ENCODE measurements around the gene TAF4.

The TAF4 gene

GRCh38 chr20:61932711-61933480, 132.8 kb downstream of the TAF4 start:
- no peak for TF ChIP-seq CTCF (IDR thresholded peaks at IDR 0.05; ENCODE audit: insufficient read depth, low read depth, low read length, missing control alignments)
- DNase-seq (ENCODE audit: low read depth): no peak
- H3K4me3 ChIP-seq (ENCODE audit: low read length): no peak overlapping the region

GRCh38 chr20:61932199-61932592, 133.5 kb downstream of the TAF4 start:
- no peak for DNase-seq (ENCODE audit: low read depth)
- TF ChIP-seq CTCF (IDR thresholded peaks at IDR 0.05; ENCODE audit: insufficient read depth, low read depth, low read length, missing control alignments): no peak
- H3K4me3 ChIP-seq (ENCODE audit: low read length): no peak overlapping the region

- no peak for DNase-seq (ENCODE audit: low read depth)
- no peak for TF ChIP-seq CTCF (IDR thresholded peaks at IDR 0.05; ENCODE audit: insufficient read depth, low read depth, low read length, missing control alignments)
These were observed 134.0 kb downstream of the TAF4 start for GRCh38 chr20:61931476-61932198.

GRCh38 chr20:61930776-61931475, 134.8 kb downstream of the TAF4 start:
- no peak for TF ChIP-seq CTCF (IDR thresholded peaks at IDR 0.05; ENCODE audit: insufficient read depth, low read depth, low read length, missing control alignments)
- H3K4me3 ChIP-seq (ENCODE audit: low read length): no peak overlapping the region
- DNase-seq (ENCODE audit: low read depth): no peak

More at GRCh38 chr20:61931476-61932198, 134.0 kb downstream of the TAF4 start:
- H3K4me3 ChIP-seq (ENCODE audit: low read length): no peak overlapping the region

- DNase-seq (ENCODE audit: low read depth): no peak
These were observed 135.6 kb downstream of the TAF4 start for GRCh38 chr20:61929971-61930666.

More at GRCh38 chr20:61929971-61930666, 135.6 kb downstream of the TAF4 start:
- TF ChIP-seq CTCF (IDR thresholded peaks at IDR 0.05; ENCODE audit: insufficient read depth, low read depth, low read length, missing control alignments): no peak
- no peak overlapping the region for H3K4me3 ChIP-seq (ENCODE audit: low read length)

Measured in epithelial cell of esophagus (primary cell).